H9 (cell line): Measurements from ENCODE around the gene S100A6. TPM values are rescaled to one million over a fixed set of nuclear protein-coding genes. Genes with fewer than 3 reads are reported as not detected.

ENCODE experiments used
- DNase-seq: peaks from one replicate; pipeline ENCODE4 v3.0.0-alpha.2; 2017
- H2AFZ ChIP-seq: one replicate; pipeline ENCODE4 v1.6.1; 2013; ENCODE audit warnings: mild to moderate bottlenecking, low read length, control low read depth, moderate library complexity
- H2AK5ac ChIP-seq: 2 replicates; pipeline ENCODE4 v1.6.1; 2013; ENCODE audit warnings: low read length, control low read depth, mixed read lengths; ENCODE audit not compliant: insufficient read length
- H2BK120ac ChIP-seq: one replicate; pipeline ENCODE4 v1.6.1; 2013; ENCODE audit warnings: low read depth, mild to moderate bottlenecking, low read length, control low read depth, inconsistent platforms; ENCODE audit not compliant: poor library complexity, severe bottlenecking
- H2BK12ac ChIP-seq: 2 replicates; pipeline ENCODE4 v1.6.1; 2013; ENCODE audit warnings: low read length, control low read depth, mixed read lengths, low read depth; ENCODE audit not compliant: insufficient read length
- H2BK15ac ChIP-seq: 2 replicates; pipeline ENCODE4 v1.6.1; 2013; ENCODE audit warnings: low read depth, low read length, control low read depth
- H2BK20ac ChIP-seq: one replicate; pipeline ENCODE4 v1.6.1; 2013; ENCODE audit warnings: low read depth, mild to moderate bottlenecking, low read length, control low read depth, inconsistent platforms; ENCODE audit not compliant: poor library complexity, severe bottlenecking
- H2BK5ac ChIP-seq: 2 replicates; pipeline ENCODE4 v1.6.1; 2013; ENCODE audit warnings: low read length, control low read depth, mixed read lengths; ENCODE audit not compliant: insufficient read length
- H3K14ac ChIP-seq: 2 replicates; pipeline ENCODE4 v1.6.1; 2013; ENCODE audit warnings: low read length, control low read depth; ENCODE audit not compliant: insufficient read depth
- H3K18ac ChIP-seq: 2 replicates; pipeline ENCODE4 v1.6.1; 2013; ENCODE audit warnings: low read depth, mild to moderate bottlenecking, mixed read lengths, low read length, control low read depth; ENCODE audit not compliant: insufficient read length
- H3K23ac ChIP-seq: 2 replicates; pipeline ENCODE4 v1.6.1; 2013; ENCODE audit warnings: low read length, control low read depth, mixed read lengths, low read depth; ENCODE audit not compliant: insufficient read length
- H3K23me2 ChIP-seq: 2 replicates; pipeline ENCODE4 v1.6.1; 2013; ENCODE audit warnings: low read depth, mild to moderate bottlenecking, mixed read lengths, low read length, control low read depth; ENCODE audit not compliant: insufficient read length, poor library complexity, severe bottlenecking
- H3K27ac ChIP-seq: 2 replicates; pipeline ENCODE4 v1.5.1; 2013; ENCODE audit warnings: low read length, control low read depth, mixed read lengths, low read depth; ENCODE audit not compliant: insufficient read length
- H3K27me3 ChIP-seq: 2 replicates; pipeline ENCODE4 v1.6.1; 2013; ENCODE audit warnings: low read length, control low read depth, inconsistent platforms; ENCODE audit not compliant: insufficient read depth
- H3K4ac ChIP-seq: 2 replicates; pipeline ENCODE4 v1.6.1; 2013; ENCODE audit warnings: low read depth, mild to moderate bottlenecking, control low read depth, inconsistent platforms, low read length, moderate library complexity
- H3K4me1 ChIP-seq: 2 replicates; pipeline ENCODE4 v1.6.1; 2013; ENCODE audit warnings: low read length, control low read depth, inconsistent platforms; ENCODE audit not compliant: insufficient read depth
- H3K4me2 ChIP-seq: 2 replicates; pipeline ENCODE4 v1.6.1; 2013; ENCODE audit warnings: low read length, control low read depth, mixed read lengths; ENCODE audit not compliant: insufficient read length, insufficient read depth
- H3K56ac ChIP-seq: 2 replicates; pipeline ENCODE4 v1.6.1; 2013; ENCODE audit warnings: low read depth, mild to moderate bottlenecking, mixed read lengths, low read length, control low read depth; ENCODE audit not compliant: insufficient read length
- H3K79me1 ChIP-seq: 2 replicates; pipeline ENCODE4 v1.6.1; 2013; ENCODE audit warnings: low read depth, mild to moderate bottlenecking, moderate library complexity, low read length, control low read depth, inconsistent platforms; ENCODE audit not compliant: insufficient read depth, poor library complexity, severe bottlenecking
- H3K79me2 ChIP-seq: 2 replicates; pipeline ENCODE4 v1.6.1; 2013; ENCODE audit warnings: low read length, control low read depth, inconsistent platforms; ENCODE audit not compliant: insufficient read depth
- H3K9ac ChIP-seq: 2 replicates; pipeline ENCODE4 v1.6.1; 2013; ENCODE audit warnings: low read length, control low read depth, mixed read lengths; ENCODE audit not compliant: insufficient read length; ENCODE audit errors: extremely low read depth
- H3K9me3 ChIP-seq: one replicate; pipeline ENCODE4 v1.6.1; 2013; ENCODE audit warnings: low read depth, low read length, inconsistent platforms; ENCODE audit not compliant: control insufficient read depth
- H3T11ph ChIP-seq: one replicate; pipeline ENCODE4 v1.6.1; 2013; ENCODE audit warnings: mild to moderate bottlenecking, low read length, control low read depth, inconsistent platforms
- H4K20me1 ChIP-seq: one replicate; pipeline ENCODE4 v1.6.1; 2013; ENCODE audit not compliant: control insufficient read depth, insufficient read length, insufficient read depth
- H4K5ac ChIP-seq: 2 replicates; pipeline ENCODE4 v1.6.1; 2013; ENCODE audit warnings: low read depth, mild to moderate bottlenecking, mixed read lengths, low read length, control low read depth; ENCODE audit not compliant: insufficient read length
- H4K8ac ChIP-seq: replicated peaks from 2 replicates; pipeline ENCODE4 v1.6.1; 2013; ENCODE audit warnings: low read length, control low read depth, mixed read lengths, low read depth; ENCODE audit not compliant: insufficient read length
- H4K91ac ChIP-seq: 2 replicates; pipeline ENCODE4 v1.6.1; 2013; ENCODE audit warnings: low read depth, mild to moderate bottlenecking, moderate library complexity, mixed read lengths, low read length, control low read depth; ENCODE audit not compliant: insufficient read length
- H3K27ac Mint-ChIP-seq, 3 experiments: 2 replicates in 2 of 3; 3 replicates in 1 of 3; pipeline ENCODE4 v1.8.0; 2020 to 2021; ENCODE audit warnings: mixed read lengths in 3 of 3, mild to moderate bottlenecking in 1 of 3, moderate library complexity in 1 of 3
- H3K27me3 Mint-ChIP-seq: 2 replicates; pipeline ENCODE4 v1.8.0; 2021; ENCODE audit warnings: low read depth, mild to moderate bottlenecking, moderate library complexity, mixed read lengths
- H3K36me3 Mint-ChIP-seq, 3 experiments: 2 replicates in 2 of 3; 3 replicates in 1 of 3; pipeline ENCODE4 v1.8.0; 2020 to 2021; ENCODE audit warnings: low read depth in 3 of 3, mixed read lengths in 3 of 3; ENCODE audit not compliant: insufficient read depth in 1 of 3
- H3K4me1 Mint-ChIP-seq, 2 experiments: 2 replicates each; pipeline ENCODE4 v1.8.0; 2020; ENCODE audit warnings: mixed read lengths in 2 of 2
- H3K4me3 Mint-ChIP-seq, 2 experiments: 2 replicates in 1 of 2; 3 replicates in 1 of 2; pipeline ENCODE4 v1.8.0; 2020 to 2021; ENCODE audit warnings: mild to moderate bottlenecking in 2 of 2, mixed read lengths in 2 of 2, moderate library complexity in 1 of 2
- H3K9me3 Mint-ChIP-seq, 2 experiments: 2 replicates in 1 of 2; 3 replicates in 1 of 2; pipeline ENCODE4 v1.8.0; 2020; ENCODE audit warnings: mild to moderate bottlenecking in 2 of 2, mixed read lengths in 2 of 2, moderate library complexity in 1 of 2
- CTCF ChIP-seq: fragments of 200-600 bp; sonication (generic); conservative IDR thresholded peaks from 3 replicates; pipeline ENCODE4 v1.8.0; 2021; ENCODE audit warnings: antibody characterized with exemption, mild to moderate bottlenecking
- WGBS: extraction: QIAGEN DNeasy Blood & Tissue Kit; methylation state at CpG from one replicate; pipeline ENCODE4 v1.1.7; 2013; ENCODE audit warnings: missing lambda C conversion rate, low lambda C conversion rate, mixed read lengths; ENCODE audit not compliant: insufficient read length; ENCODE audit errors: extremely low coverage; 5-methylcytosine and 5-hydroxymethylcytosine counted together
- total RNA-seq: library from RNA; stranded (reverse); gene quantifications from 2 replicates; pipeline ENCODE4 v1.2.1, GENCODE V29; 2021

The S100A6 gene
- total RNA-seq, 1 experiment from 2014 or later = not detected

DNA sequence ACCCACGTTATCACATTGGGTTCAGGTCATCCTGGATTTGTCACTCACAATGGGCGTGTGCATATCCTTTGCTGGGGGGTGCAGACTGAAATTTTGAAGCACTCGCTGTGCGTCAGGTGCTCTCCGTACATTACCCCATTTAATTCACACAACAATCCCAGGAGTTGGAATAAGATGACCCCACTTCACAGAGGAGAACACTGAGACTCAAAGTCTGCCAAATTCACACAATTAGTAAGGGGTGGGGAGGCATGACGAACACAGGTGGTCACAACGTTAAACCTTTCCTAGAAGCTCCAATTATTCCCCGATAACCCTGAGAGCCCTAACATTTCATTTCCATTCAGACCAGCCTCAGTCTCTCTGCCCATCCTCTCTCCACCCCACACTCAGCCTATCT, 33.7 kb upstream of the S100A6 start:
- H4K20me1 ChIP-seq = peaks cover 3% of the 10 kb centered on the region
- Mint-ChIP-seq H3K9me3 (peaks cover 7 to 9% of the 10 kb centered on the region in 2 experiments; a peak in 3 of 5 replicates), H3K27ac (no peak overlapping the region; a peak in 1 of 7 replicates), H3K27me3 (peaks cover 15% of the 10 kb centered on the region), H3K4me3 (no peak overlapping the region), H3K36me3 (peaks cover 0 to 1% (median 0%) of the 10 kb centered on the region in 3 experiments; a peak in 1 of 7 replicates), H3K4me1 (peaks cover 33 to 35% of the 10 kb centered on the region in 2 experiments)
- H4K91ac ChIP-seq = no peak overlapping the region
- peaks cover 7% of the 10 kb centered on the region; the same call in 1 of the 2 replicates for H3K4me1 ChIP-seq
- H3K23ac ChIP-seq = no peak overlapping the region
- H4K5ac ChIP-seq = no peak overlapping the region
- no peak overlapping the region for H3K9ac ChIP-seq
- H3K56ac ChIP-seq = no peak overlapping the region
- H2BK15ac ChIP-seq = no peak overlapping the region
- no peak overlapping the region for H3K4me2 ChIP-seq
- H2BK5ac ChIP-seq = no peak overlapping the region
- H3K79me2 ChIP-seq = no peaks in the 10 kb centered on the region
- TF ChIP-seq CTCF = no peak
- H3K9me3 ChIP-seq = no peaks in the 10 kb centered on the region
- WGBS = no CpG with 5 or more reads among the region's 8 CpGs
- no peak overlapping the region for H3K4ac ChIP-seq
- H2AK5ac ChIP-seq = no peak overlapping the region
- no peak overlapping the region for H3K18ac ChIP-seq
- no peak overlapping the region for H2BK120ac ChIP-seq
- H3K27me3 ChIP-seq = no peaks in the 10 kb centered on the region
- no peak for DNase-seq
- no peaks in the 10 kb centered on the region for H3K79me1 ChIP-seq
- no peak overlapping the region for H4K8ac ChIP-seq
- no peak overlapping the region for H2BK12ac ChIP-seq
- no peak overlapping the region for H2AFZ ChIP-seq
- no peak overlapping the region for H2BK20ac ChIP-seq
- no peak overlapping the region for H3K27ac ChIP-seq
- no peaks in the 10 kb centered on the region for H3K23me2 ChIP-seq
- no peak overlapping the region for H3T11ph ChIP-seq
- no peak overlapping the region for H3K14ac ChIP-seq
